ENCODE results near the gene GJA3.
A peak's percentile ranks its signal among the peaks of the same experiment; 100 is the strongest.
"Not testable (repeated sequence)": the region's sequence is repeated elsewhere in the genome, so short reads cannot be mapped to it uniquely, and the experiment has no call there.

The GJA3 gene

GRCh38 chr13:20173116-20173746 is 12.4 kb upstream of the GJA3 start:
- no peak for DNase-seq (ENCODE audit: low spot score in 2 of 2)

GRCh38 chr13:20171364-20171763 is 10.5 kb upstream of the GJA3 start:
- DNase-seq (ENCODE audit: low spot score in 2 of 2): no peak
- Mint-ChIP-seq H3K4me3 (no peak overlapping the region), H3K4me1 (peaks cover 7% of the 10 kb centered on the region), H3K27ac (no peak overlapping the region), H3K9me3 (no peaks in the 10 kb centered on the region), H3K36me3 (no peaks in the 10 kb centered on the region), H3K27me3 (peaks cover 33% of the 10 kb centered on the region)
- ATAC-seq (ENCODE audit: low read depth): no peak

More at GRCh38 chr13:20173116-20173746, 12.4 kb upstream of the GJA3 start:
- Mint-ChIP-seq H3K9me3 (no peaks in the 10 kb centered on the region), H3K27me3 (peaks cover 33% of the 10 kb centered on the region), H3K36me3 (no peaks in the 10 kb centered on the region), H3K4me3 (no peak overlapping the region), H3K27ac (no peak overlapping the region), H3K4me1 (peaks cover 7% of the 10 kb centered on the region)
- ATAC-seq (ENCODE audit: low read depth): no peak

GRCh38 chr13:20170921-20171320 is 10.1 kb upstream of the GJA3 start:
- ATAC-seq (ENCODE audit: low read depth) (peak; percentile 47), DNase-seq (ENCODE audit: low spot score in 2 of 2) (no peak)
- Mint-ChIP-seq H3K9me3 (no peaks in the 10 kb centered on the region), H3K4me3 (no peak overlapping the region), H3K4me1 (peaks cover 7% of the 10 kb centered on the region), H3K27ac (no peak overlapping the region), H3K27me3 (peaks cover 31% of the 10 kb centered on the region), H3K36me3 (no peaks in the 10 kb centered on the region)

GRCh38 chr13:20168396-20168795 is 7.5 kb upstream of the GJA3 start:
- Mint-ChIP-seq H3K4me1 (peaks cover 4% of the 10 kb centered on the region), H3K36me3 (no peaks in the 10 kb centered on the region), H3K4me3 (no peak overlapping the region), H3K27me3 (peaks cover 26% of the 10 kb centered on the region), H3K9me3 (no peaks in the 10 kb centered on the region), H3K27ac (no peak overlapping the region)
- ATAC-seq (ENCODE audit: low read depth): no peak
- DNase-seq (ENCODE audit: low spot score in 2 of 2): no peak

GRCh38 chr13:20165417-20166257 is 4.8 kb upstream of the GJA3 start:
- no peak for DNase-seq (ENCODE audit: low spot score in 2 of 2)
- Mint-ChIP-seq H3K4me1 (peaks cover 7% of the 10 kb centered on the region), H3K27ac (no peak overlapping the region), H3K9me3 (no peaks in the 10 kb centered on the region), H3K27me3 (peaks cover 24% of the 10 kb centered on the region), H3K4me3 (no peak overlapping the region), H3K36me3 (no peaks in the 10 kb centered on the region)
- no peak for ATAC-seq (ENCODE audit: low read depth)

- Mint-ChIP-seq H3K27me3 (peaks cover 10% of the 10 kb centered on the region), H3K27ac (peak overlapping the region; percentile 63), H3K36me3 (no peaks in the 10 kb centered on the region), H3K9me3 (peaks cover 1% of the 10 kb centered on the region), H3K4me1 (peaks cover 13% of the 10 kb centered on the region), H3K4me3 (peak overlapping the region; percentile 89)
- no peak for ATAC-seq (ENCODE audit: low read depth)
- DNase-seq (ENCODE audit: low spot score in 2 of 2): no peak
Observed at GRCh38 chr13:20161951-20162300, 1.1 kb upstream of the GJA3 start.

GRCh38 chr13:20161275-20161950 is 561 bp upstream of the GJA3 start:
- H3K4me3 Mint-ChIP-seq: peak overlapping the region; percentile 89
- peak overlapping the region; percentile 63 for H3K27ac Mint-ChIP-seq
- H3K4me1 Mint-ChIP-seq: peaks cover 13% of the 10 kb centered on the region
- ATAC-seq (ENCODE audit: low read depth) (peak; percentile 76), DNase-seq (ENCODE audit: low spot score in 2 of 2) (peak; percentile 67)
- H3K36me3 Mint-ChIP-seq: no peaks in the 10 kb centered on the region
- peaks cover 5% of the 10 kb centered on the region for H3K27me3 Mint-ChIP-seq
- peaks cover 1% of the 10 kb centered on the region for H3K9me3 Mint-ChIP-seq

GRCh38 chr13:20159646-20160305 is 1.1 kb downstream of the GJA3 start:
- H3K9me3 Mint-ChIP-seq: peaks cover 1% of the 10 kb centered on the region
- H3K27ac Mint-ChIP-seq: peak overlapping the region; percentile 67
- H3K27me3 Mint-ChIP-seq: no peaks in the 10 kb centered on the region
- peaks cover 13% of the 10 kb centered on the region for H3K4me1 Mint-ChIP-seq
- H3K4me3 Mint-ChIP-seq: peak overlapping the region; percentile 86
- ATAC-seq (ENCODE audit: low read depth) (no peak), DNase-seq (ENCODE audit: low spot score in 2 of 2) (no peak)
- no peaks in the 10 kb centered on the region for H3K36me3 Mint-ChIP-seq

GRCh38 chr13:20157151-20157796 is 3.6 kb downstream of the GJA3 start:
- Mint-ChIP-seq H3K4me3 (no peak overlapping the region), H3K27ac (no peak overlapping the region), H3K9me3 (peaks cover 1% of the 10 kb centered on the region), H3K27me3 (no peaks in the 10 kb centered on the region), H3K4me1 (peaks cover 6% of the 10 kb centered on the region), H3K36me3 (no peaks in the 10 kb centered on the region)
- DNase-seq (ENCODE audit: low spot score in 2 of 2) (no peak), ATAC-seq (ENCODE audit: low read depth) (no peak)

- DNase-seq (ENCODE audit: low spot score in 2 of 2): no peak
- no peak for ATAC-seq (ENCODE audit: low read depth)
- peaks cover 6% of the 10 kb centered on the region for H3K4me1 Mint-ChIP-seq
- no peaks in the 10 kb centered on the region for H3K27me3 Mint-ChIP-seq
- H3K27ac Mint-ChIP-seq: no peak overlapping the region
- H3K4me3 Mint-ChIP-seq: no peak overlapping the region
- peaks cover 1% of the 10 kb centered on the region for H3K9me3 Mint-ChIP-seq
- no peaks in the 10 kb centered on the region for H3K36me3 Mint-ChIP-seq
Observed at GRCh38 chr13:20156702-20157101, 4.2 kb downstream of the GJA3 start.

GRCh38 chr13:20153290-20153689 is 7.6 kb downstream of the GJA3 start:
- H3K27ac Mint-ChIP-seq; H3K4me1 Mint-ChIP-seq; H3K27me3 Mint-ChIP-seq; H3K36me3 Mint-ChIP-seq; ATAC-seq (ENCODE audit: low read depth); H3K4me3 Mint-ChIP-seq; H3K9me3 Mint-ChIP-seq; DNase-seq (ENCODE audit: low spot score in 2 of 2): not testable (repeated sequence)

GRCh38 chr13:20151612-20152011 is 9.2 kb downstream of the GJA3 start:
- H3K4me1 Mint-ChIP-seq: no peaks in the 10 kb centered on the region
- peaks cover 9% of the 10 kb centered on the region for H3K27me3 Mint-ChIP-seq
- no peaks in the 10 kb centered on the region for H3K9me3 Mint-ChIP-seq
- no peak overlapping the region for H3K27ac Mint-ChIP-seq
- H3K36me3 Mint-ChIP-seq: peaks cover 2% of the 10 kb centered on the region
- ATAC-seq (ENCODE audit: low read depth): no peak
- no peak for DNase-seq (ENCODE audit: low spot score in 2 of 2)
- H3K4me3 Mint-ChIP-seq: no peak overlapping the region

GRCh38 chr13:20151016-20151415 is 9.8 kb downstream of the GJA3 start:
- peaks cover 2% of the 10 kb centered on the region for H3K36me3 Mint-ChIP-seq
- no peak overlapping the region for H3K27ac Mint-ChIP-seq
- no peak for DNase-seq (ENCODE audit: low spot score in 2 of 2)
- H3K27me3 Mint-ChIP-seq: peaks cover 9% of the 10 kb centered on the region
- H3K9me3 Mint-ChIP-seq: no peaks in the 10 kb centered on the region
- no peaks in the 10 kb centered on the region for H3K4me1 Mint-ChIP-seq
- H3K4me3 Mint-ChIP-seq: no peak overlapping the region
- ATAC-seq (ENCODE audit: low read depth): no peak
